Breast epithelium (tissue), 3 donors: Measurements from ENCODE around the gene BUB1B.

Experiments
- CTCF ChIP-seq, 3 donors: fragments of 450-650 bp; IDR thresholded peaks; one replicate each; pipeline ENCODE4 v1.5.1; 2016 to 2017; ENCODE audit warnings: antibody characterized with exemption in 3 of 3, mild to moderate bottlenecking in 3 of 3, moderate library complexity in 3 of 3
- POLR2A ChIP-seq: fragments of 450-650 bp; IDR thresholded peaks from one replicate; pipeline ENCODE4 v1.6.1; 2016; ENCODE audit warnings: antibody characterized with exemption, mild to moderate bottlenecking, moderate library complexity

GRCh38 chr15:40192942-40193341 lies 32.1 kb downstream of the BUB1B start:
- TF ChIP-seq POLR2A (no peak), CTCF (IDR thresholded peaks at IDR 0.05) (no peak)
